Stimulated activated CD8-positive, alpha-beta memory T cell treated with anti-CD3 and anti-CD28 coated beads, Interleukin-7, amount 100 ng/mL, for 1 hour (primary cell): ENCODE data around the gene RPA3.

ENCODE experiments used
- DNase-seq, 2 donors: peaks; one replicate each; pipeline ENCODE4 v3.0.0-alpha.2; 2020; ENCODE audit warnings: low read depth in 2 of 2

The RPA3 gene

GRCh38 chr7:7732621-7733281, 14.3 kb upstream of the RPA3 start:
- no peak for DNase-seq

GRCh38 chr7:7731732-7732131, 13.3 kb upstream of the RPA3 start:
- no peak for DNase-seq

- no peak for DNase-seq
These were observed 2.6 kb upstream of the RPA3 start for GRCh38 chr7:7720750-7721621.

GRCh38 chr7:7720193-7720592, 1.8 kb upstream of the RPA3 start:
- DNase-seq: no peak

GRCh38 chr7:7719236-7719635, 829 bp upstream of the RPA3 start:
- DNase-seq: no peak

- no peak for DNase-seq
These were observed 4.7 kb downstream of the RPA3 start for GRCh38 chr7:7713730-7714129.

GRCh38 chr7:7710469-7710868, 7.9 kb downstream of the RPA3 start:
- DNase-seq: no peak

GRCh38 chr7:7709291-7709690, 9.1 kb downstream of the RPA3 start:
- DNase-seq: no peak

GRCh38 chr7:7707806-7708205, 10.6 kb downstream of the RPA3 start:
- no peak for DNase-seq

- DNase-seq: no peak
These were observed 11.2 kb downstream of the RPA3 start for GRCh38 chr7:7707246-7707645.

GRCh38 chr7:7706556-7707172, 11.7 kb downstream of the RPA3 start:
- DNase-seq: no peak

- DNase-seq: no peak
These were observed 12.3 kb downstream of the RPA3 start for GRCh38 chr7:7706101-7706511.

GRCh38 chr7:7705318-7705717, 13.1 kb downstream of the RPA3 start:
- no peak for DNase-seq

- no peak for DNase-seq
These were observed 13.5 kb downstream of the RPA3 start for GRCh38 chr7:7704867-7705266.

GRCh38 chr7:7703427-7703826, 15.0 kb downstream of the RPA3 start:
- DNase-seq: no peak

- no peak for DNase-seq
These were observed 15.6 kb downstream of the RPA3 start for GRCh38 chr7:7702826-7703225.

GRCh38 chr7:7701527-7701926, 16.9 kb downstream of the RPA3 start:
- DNase-seq: no peak

- DNase-seq: no peak
These were observed 18.4 kb downstream of the RPA3 start for GRCh38 chr7:7699970-7700369.

- DNase-seq: no peak
These were observed 19.0 kb downstream of the RPA3 start for GRCh38 chr7:7699380-7699779.

GRCh38 chr7:7698930-7699329, 19.5 kb downstream of the RPA3 start:
- no peak for DNase-seq

GRCh38 chr7:7696458-7697119, 21.8 kb downstream of the RPA3 start:
- DNase-seq: no peak

- DNase-seq: no peak
These were observed 23.1 kb downstream of the RPA3 start for GRCh38 chr7:7695111-7695817.
